GM21528 (cell line): ENCODE measurements around the gene GABRD.

Experiments used
- ATAC-seq: cut with Tn5 transposase; IDR thresholded peaks from one replicate; pipeline ENCODE4 v1.9.1; 2021; ENCODE audit warnings: mild to moderate bottlenecking, moderate library complexity; ENCODE audit not compliant: unreplicated experiment, low FRiP score

Gene GABRD

DNA sequence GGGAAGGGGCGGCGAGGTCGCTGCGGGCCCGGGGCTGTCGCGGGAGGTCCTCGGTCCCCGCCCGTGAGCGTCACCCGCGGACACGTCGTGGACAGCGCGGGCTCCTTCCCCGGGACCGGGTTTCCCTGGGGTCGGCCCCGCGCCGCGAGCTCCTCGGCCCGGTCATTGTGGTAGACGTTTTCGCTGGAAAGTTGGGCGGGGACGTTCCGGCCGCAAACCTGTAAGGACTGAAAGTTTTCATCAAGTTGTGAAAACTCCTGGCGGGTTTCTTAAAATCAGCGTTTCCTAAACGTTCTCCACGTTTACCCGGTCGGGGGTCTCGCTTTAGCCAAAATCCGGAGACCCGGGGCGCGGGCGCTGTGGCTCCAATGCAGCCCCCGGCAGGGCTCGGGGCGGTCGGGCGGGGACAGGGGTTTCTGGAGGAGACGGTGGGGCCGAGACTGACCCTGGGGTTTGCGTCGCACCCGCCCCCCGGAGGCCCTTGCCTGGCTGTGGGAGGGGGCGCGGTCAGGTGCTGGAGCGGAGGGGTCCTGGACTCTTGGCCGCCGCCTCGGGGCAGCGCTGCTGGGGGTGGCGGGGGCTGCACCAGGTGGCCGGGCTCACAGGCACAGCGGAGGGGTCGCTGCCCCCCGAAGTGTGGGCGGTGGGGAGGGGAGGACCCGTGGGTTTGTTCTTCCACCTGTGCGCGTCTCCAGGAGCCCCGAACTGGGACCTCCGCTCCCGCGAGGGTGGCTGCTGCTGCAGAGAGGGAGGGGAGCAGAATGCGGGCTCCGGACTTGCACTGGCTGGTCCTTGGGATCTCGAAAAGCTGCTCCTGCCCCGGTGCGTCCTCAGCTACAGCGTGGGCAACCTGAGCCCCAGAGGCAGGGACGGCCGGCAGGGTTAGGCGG lies 31.9 kb downstream of the GABRD start:
- ATAC-seq, result no peak

- ATAC-seq, result no peak
Measured at GRCh38 chr1:2052054-2052679, 33.0 kb downstream of the GABRD start.

GRCh38 chr1:2052756-2053155 lies 33.6 kb downstream of the GABRD start:
- ATAC-seq, result no peak

GRCh38 chr1:2053217-2053616 lies 34.1 kb downstream of the GABRD start:
- ATAC-seq, result no peak

DNA sequence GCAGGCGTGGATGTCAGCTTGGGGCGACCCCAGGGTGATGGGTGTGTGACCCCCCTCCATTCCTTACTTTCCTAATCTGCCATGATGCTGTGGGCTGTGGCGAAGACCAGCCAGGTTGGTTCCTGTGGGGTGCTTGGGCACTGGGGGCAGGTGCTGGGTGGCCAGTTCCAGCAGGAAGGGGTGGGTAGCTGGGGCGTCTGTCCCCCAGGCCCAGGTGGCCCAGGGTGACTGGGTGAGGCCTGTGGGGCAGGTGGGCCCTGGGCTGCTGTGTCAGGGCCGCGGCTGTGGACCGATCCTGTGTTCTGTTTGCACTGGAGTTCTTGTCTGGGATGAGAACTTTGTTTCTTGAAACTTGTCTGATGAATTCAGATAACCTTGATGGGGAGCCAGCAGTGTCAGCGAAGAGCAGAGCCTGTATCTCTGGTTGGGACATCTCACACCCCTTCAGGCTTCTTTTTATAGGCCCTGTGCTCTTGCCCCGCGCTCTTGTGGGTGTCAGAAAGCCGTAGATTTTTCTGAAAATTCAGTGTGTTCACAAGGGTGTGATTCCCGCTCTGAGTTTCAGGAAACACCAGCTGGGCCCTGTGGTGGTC lies 34.7 kb downstream of the GABRD start:
- no peak for ATAC-seq

DNA sequence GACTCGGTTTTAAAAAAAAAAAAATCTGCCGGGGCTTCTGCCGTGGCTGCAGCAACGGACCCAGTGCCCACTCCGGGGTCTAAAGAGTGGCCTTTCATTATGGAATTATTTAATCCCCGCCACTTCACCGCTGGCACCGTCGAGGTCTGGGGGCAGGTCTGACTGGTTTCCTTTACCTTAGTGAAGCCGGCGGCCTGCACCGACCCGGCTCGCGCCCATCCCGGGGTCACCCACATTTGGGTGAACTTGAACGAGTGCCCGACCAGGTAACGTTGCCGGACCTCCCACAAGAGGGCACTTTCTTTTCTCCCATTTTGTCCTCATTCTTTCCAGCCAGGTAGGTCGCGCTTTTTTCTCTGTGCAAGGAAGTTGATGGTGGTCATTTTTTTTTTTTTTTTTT lies 35.4 kb downstream of the GABRD start:
- ATAC-seq, result no peak

- ATAC-seq, result no peak
Measured at GRCh38 chr1:2055911-2056575, 36.9 kb downstream of the GABRD start.

GRCh38 chr1:2056955-2057590 lies 37.9 kb downstream of the GABRD start:
- no peak for ATAC-seq

GRCh38 chr1:2059290-2059953 lies 40.3 kb downstream of the GABRD start:
- no peak for ATAC-seq

DNA sequence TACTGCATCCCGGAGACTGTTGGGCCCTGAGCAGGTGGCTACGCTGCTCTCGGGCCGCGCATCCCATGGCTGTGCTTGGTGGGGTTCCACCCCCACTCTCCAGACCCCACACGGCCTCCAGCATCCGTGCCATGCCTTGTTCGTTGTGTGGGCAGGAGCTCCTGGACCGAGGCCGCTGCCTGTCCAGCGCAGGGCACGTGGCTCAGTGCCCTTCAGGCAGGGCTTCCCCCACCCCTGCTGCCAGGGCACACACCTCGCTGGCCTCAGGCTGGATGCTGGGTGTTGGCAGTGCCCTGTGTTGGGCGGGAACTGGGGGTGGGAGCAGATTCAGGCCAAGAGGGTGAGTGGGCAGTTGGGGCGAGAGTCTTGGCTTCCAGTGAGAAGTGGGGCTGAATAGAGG lies 40.9 kb downstream of the GABRD start:
- ATAC-seq, result no peak

- ATAC-seq, result no peak
Measured at GRCh38 chr1:2060535-2060934, 41.4 kb downstream of the GABRD start.

DNA sequence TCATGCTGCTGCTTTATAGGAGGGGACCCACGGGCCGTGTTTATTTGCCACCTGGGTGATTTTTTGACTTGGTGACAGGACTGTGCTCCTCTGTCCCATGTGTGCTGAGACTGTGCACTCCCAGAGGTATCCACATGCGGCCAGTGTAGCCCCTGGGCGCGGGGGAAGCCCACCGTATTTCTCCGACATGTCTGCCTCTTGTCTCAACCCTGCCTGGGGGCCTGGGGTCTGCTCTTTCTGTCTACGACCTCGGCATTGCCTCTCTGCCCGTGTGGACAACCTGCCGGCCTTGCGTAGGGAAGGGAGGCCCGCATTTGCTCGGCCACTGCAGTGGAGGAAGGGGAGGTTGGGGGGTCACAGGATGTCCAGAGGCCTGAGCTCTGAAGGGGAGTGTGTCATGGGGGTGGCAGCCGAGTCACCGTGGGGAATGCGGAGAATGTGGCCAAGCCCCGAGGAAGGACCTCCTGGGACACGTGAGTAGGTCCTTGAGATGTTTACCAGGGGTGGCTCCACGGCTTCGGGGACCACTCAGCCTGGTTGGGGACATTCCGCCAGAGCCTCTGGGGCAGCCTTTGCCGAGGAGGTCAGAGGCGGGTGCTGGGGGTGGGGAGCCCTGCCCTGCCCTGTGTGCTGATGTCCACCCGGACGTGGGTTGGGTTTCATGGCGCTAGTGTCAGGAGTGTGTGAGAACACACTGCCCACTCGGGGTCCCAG lies 42.1 kb downstream of the GABRD start:
- ATAC-seq, result no peak

DNA sequence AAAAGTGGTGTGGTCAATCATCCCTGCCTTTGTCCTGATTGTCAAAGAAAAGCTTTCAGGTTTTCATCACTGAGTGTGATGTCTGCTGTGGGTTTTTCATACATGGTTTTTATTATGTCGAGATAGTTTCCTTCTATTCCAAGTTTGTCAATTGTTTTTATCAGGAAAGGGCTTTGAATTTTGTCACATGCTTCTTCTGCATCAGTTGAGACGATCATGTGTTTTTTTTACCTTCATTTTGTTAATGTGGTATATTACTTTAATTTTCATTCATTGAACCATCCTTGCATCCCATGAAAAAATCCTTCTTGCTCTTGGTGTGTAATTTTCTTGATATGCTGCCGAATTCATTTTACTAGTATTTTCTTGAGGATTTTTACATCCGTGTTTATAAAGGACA lies 46.6 kb downstream of the GABRD start:
- no peak for ATAC-seq

DNA sequence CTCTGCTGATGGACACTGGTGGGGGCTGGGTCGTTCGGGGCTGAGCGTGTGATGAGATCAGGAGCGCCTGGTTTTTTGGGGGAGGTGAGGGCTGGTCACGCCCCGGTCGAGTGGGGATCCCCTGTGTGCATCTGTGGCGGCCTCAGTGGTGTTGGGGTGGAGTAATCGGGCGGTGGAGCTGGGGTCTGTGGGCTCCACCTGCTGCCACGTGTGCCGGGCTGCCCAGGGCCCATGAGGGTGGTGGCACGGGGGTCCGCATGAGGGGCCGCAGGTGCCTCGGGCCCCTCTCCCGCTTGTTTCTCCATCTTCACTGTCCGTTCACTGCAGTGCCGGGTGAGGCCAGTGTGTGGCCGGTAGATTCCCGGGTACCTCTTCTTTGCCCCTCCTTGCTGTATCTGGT lies 48.2 kb downstream of the GABRD start:
- no peak for ATAC-seq

DNA sequence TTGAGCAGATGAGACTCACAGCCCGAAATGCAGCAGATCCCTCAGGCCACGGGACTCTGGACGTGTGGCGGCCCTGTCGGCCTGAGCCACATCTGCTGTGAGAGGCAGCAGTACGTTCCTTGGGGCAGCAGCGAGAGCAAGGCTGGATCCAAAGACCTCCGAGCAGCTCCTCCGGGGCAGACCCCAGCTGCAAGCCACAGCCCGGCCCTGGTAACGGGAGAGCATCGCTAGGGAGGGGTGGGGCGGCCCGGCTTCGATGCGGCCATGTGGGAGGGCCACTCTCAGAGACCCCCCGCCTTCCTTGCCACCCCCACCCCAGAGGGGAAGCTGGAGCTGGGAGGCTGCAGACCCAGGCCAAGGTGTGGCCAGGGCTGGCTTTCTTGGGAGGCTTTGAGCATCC lies 48.8 kb downstream of the GABRD start:
- ATAC-seq, result no peak

DNA sequence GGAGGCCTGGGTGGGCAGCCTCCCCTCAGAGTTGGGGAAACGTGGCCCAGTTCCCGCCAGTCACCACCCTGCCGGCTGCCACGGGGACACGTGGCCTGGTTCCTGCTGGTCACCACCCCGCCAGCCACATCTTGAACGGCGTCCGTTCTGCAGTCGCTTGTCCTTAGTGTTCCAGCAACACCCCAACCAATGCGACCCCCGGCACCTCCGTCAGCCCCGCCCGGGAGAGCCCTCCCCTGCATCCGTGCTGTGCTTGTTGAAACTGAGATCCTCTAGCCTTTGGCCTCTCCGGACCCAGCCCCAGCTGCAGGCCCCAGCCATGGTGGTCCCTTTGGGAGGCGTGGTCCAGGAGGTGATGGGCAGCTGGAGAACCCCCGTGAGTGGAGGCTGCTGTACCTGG lies 49.8 kb downstream of the GABRD start:
- ATAC-seq, result no peak

DNA sequence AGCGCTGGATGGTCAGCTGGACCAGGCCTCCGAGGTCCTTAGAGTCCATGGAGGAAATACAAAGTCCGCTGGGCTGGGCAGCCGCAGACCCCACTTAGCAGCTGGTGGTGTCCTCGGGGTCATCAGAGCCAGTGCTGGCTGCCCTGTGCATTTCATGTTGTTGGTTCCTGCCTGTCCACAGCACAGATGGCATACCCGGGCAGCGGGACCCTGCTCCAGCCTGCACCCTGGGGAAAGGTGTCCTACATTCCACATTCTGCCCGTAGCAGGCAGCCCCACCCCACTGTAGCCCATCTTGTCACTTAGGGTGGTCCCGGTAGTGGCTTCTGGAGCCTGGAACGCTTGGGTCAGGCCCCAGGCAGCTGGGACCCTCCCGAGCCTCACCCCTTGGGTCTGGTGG lies 50.9 kb downstream of the GABRD start:
- no peak for ATAC-seq

GRCh38 chr1:2070800-2071530 lies 51.8 kb downstream of the GABRD start:
- ATAC-seq, result no peak
